Parathyroid adenoma (tissue), 2 donors: ENCODE data around the gene PPP2R5C.

Source experiments
- H2AFZ ChIP-seq: fragments of 300-600 bp; sonication (generic); one replicate; pipeline ENCODE4 v1.7.0; 2017; ENCODE audit warnings: antibody characterized with exemption, mild to moderate bottlenecking
- H3K27ac ChIP-seq: fragments of 300-600 bp; sonication (generic); one replicate; pipeline ENCODE4 v1.7.0; 2017
- H3K27me3 ChIP-seq: fragments of 300-600 bp; sonication (generic); one replicate; pipeline ENCODE4 v1.7.0; 2017; ENCODE audit warnings: low read length; ENCODE audit not compliant: control insufficient read depth, insufficient read depth
- H3K36me3 ChIP-seq: fragments of 300-600 bp; sonication (generic); one replicate; pipeline ENCODE4 v1.7.0; 2017; ENCODE audit warnings: low read length; ENCODE audit not compliant: control insufficient read depth, insufficient read depth
- H3K4me1 ChIP-seq: fragments of 300-600 bp; sonication (generic); one replicate; pipeline ENCODE4 v1.7.0; 2017; ENCODE audit warnings: control low read depth
- H3K4me2 ChIP-seq: fragments of 300-600 bp; sonication (generic); one replicate; pipeline ENCODE4 v1.7.0; 2017; ENCODE audit warnings: low read length
- H3K4me3 ChIP-seq: fragments of 300-600 bp; sonication (generic); one replicate; pipeline ENCODE4 v1.7.0; 2017; ENCODE audit warnings: low read depth, low read length
- H3K79me2 ChIP-seq: fragments of 300-600 bp; sonication (generic); one replicate; pipeline ENCODE4 v1.7.0; 2017; ENCODE audit warnings: control low read depth
- H3K9ac ChIP-seq: fragments of 300-600 bp; sonication (generic); one replicate; pipeline ENCODE4 v1.7.0; 2017; ENCODE audit warnings: mild to moderate bottlenecking
- H3K9me3 ChIP-seq: fragments of 300-600 bp; sonication (generic); one replicate; pipeline ENCODE4 v1.7.0; 2017; ENCODE audit warnings: low read length; ENCODE audit not compliant: control insufficient read depth
- CTCF ChIP-seq: fragments of 300-600 bp; sonication (generic); IDR thresholded peaks from one replicate; pipeline ENCODE4 v1.7.0; 2017; ENCODE audit warnings: antibody characterized with exemption, mild to moderate bottlenecking
- donor health status: primary hyperparathyroidism.

PPP2R5C gene

GRCh38 chr14:101783260-101784016 is 21.9 kb downstream of the PPP2R5C start:
- no peaks in the 10 kb centered on the region for H3K36me3 ChIP-seq
- H2AFZ ChIP-seq = no peak overlapping the region
- H3K27ac ChIP-seq = no peak overlapping the region
- no peak overlapping the region for H3K4me2 ChIP-seq
- peaks cover 9% of the 10 kb centered on the region for H3K4me1 ChIP-seq
- no peaks in the 10 kb centered on the region for H3K9me3 ChIP-seq
- no peak overlapping the region for H3K9ac ChIP-seq
- H3K4me3 ChIP-seq = no peak overlapping the region
- no peak for TF ChIP-seq CTCF
- no peaks in the 10 kb centered on the region for H3K27me3 ChIP-seq
- H3K79me2 ChIP-seq = peaks cover 32% of the 10 kb centered on the region

- H3K4me1 ChIP-seq = peaks cover 9% of the 10 kb centered on the region
- H3K27me3 ChIP-seq = no peaks in the 10 kb centered on the region
- H3K9me3 ChIP-seq = no peaks in the 10 kb centered on the region
- H3K4me2 ChIP-seq = no peak overlapping the region
- H2AFZ ChIP-seq = no peak overlapping the region
- no peak overlapping the region for H3K4me3 ChIP-seq
- H3K36me3 ChIP-seq = no peaks in the 10 kb centered on the region
- no peak for TF ChIP-seq CTCF
- no peak overlapping the region for H3K27ac ChIP-seq
- H3K9ac ChIP-seq = no peak overlapping the region
- H3K79me2 ChIP-seq = peaks cover 23% of the 10 kb centered on the region
Measured at GRCh38 chr14:101784631-101785030, 23.1 kb downstream of the PPP2R5C start.

- Histone ChIP-seq H2AFZ (no peak overlapping the region), H3K27ac (no peak overlapping the region)
- no peak for TF ChIP-seq CTCF
Measured at GRCh38 chr14:101788016-101788635, 26.6 kb downstream of the PPP2R5C start.

GRCh38 chr14:101789222-101789621 is 27.7 kb downstream of the PPP2R5C start:
- Histone ChIP-seq H3K4me3 (no peak overlapping the region), H2AFZ (no peak overlapping the region), H3K4me2 (no peak overlapping the region), H3K27ac (no peak overlapping the region), H3K27me3 (no peaks in the 10 kb centered on the region), H3K9ac (no peak overlapping the region), H3K4me1 (no peaks in the 10 kb centered on the region), H3K9me3 (no peaks in the 10 kb centered on the region), H3K79me2 (peaks cover 6% of the 10 kb centered on the region), H3K36me3 (no peaks in the 10 kb centered on the region)
- TF ChIP-seq CTCF = no peak

More at GRCh38 chr14:101788016-101788635, 26.6 kb downstream of the PPP2R5C start:
- Histone ChIP-seq H3K9me3 (no peaks in the 10 kb centered on the region), H3K4me3 (no peak overlapping the region), H3K4me1 (no peaks in the 10 kb centered on the region), H3K36me3 (no peaks in the 10 kb centered on the region), H3K9ac (no peak overlapping the region), H3K79me2 (peaks cover 7% of the 10 kb centered on the region), H3K4me2 (no peak overlapping the region), H3K27me3 (no peaks in the 10 kb centered on the region)

GRCh38 chr14:101790232-101790631 is 28.7 kb downstream of the PPP2R5C start:
- Histone ChIP-seq H3K36me3 (no peaks in the 10 kb centered on the region), H3K4me3 (no peak overlapping the region), H3K27ac (no peak overlapping the region), H3K27me3 (no peaks in the 10 kb centered on the region), H3K9me3 (no peaks in the 10 kb centered on the region), H3K9ac (no peak overlapping the region), H3K4me2 (no peak overlapping the region), H2AFZ (no peak overlapping the region), H3K79me2 (peaks cover 6% of the 10 kb centered on the region), H3K4me1 (no peaks in the 10 kb centered on the region)
- TF ChIP-seq CTCF = no peak
